ENCODE results near the gene DPP4.

The DPP4 gene

GRCh38 chr2:162084536-162084935 lies 10.5 kb upstream of the DPP4 start:
- DNase-seq = no peak

DNA sequence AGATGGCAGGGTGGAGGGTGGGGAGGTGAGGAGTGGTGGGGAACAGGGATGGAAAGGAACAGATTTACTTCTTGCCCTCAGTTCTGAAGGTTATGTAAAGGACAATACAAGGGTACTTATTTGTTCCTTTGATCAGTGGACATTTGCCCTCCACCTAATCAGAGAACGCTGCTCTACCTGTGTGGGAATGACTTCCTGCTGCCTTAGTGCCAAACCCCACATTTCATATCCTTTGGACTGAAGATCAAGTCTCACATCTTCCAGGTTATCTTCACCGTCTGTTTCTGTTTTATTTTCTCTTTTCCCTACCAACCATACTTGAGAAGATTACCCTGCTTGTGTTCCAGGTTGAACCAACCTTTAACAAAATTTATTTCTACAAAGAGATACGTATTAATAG lies 8.7 kb upstream of the DPP4 start:
- DNase-seq = no peak

DNA sequence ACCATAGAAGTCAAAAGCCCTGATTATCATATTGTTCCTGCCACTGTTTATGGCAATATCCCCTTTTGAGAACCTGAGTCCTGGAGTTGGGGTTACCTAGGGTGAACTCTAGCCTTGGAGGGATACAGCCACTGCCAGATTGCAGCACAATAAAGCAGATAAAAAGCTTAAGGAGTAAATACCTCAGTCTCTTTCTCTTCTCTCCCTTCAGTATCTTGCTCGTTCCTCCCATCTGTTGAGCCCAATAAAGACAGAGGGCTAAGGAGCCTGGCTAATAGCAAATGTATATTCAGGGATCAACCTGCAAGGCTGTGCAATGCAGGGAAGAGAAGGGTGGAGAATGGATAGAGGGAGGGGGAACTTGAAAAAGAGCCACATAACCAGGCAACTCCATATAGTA lies 8.0 kb upstream of the DPP4 start:
- DNase-seq = no peak

DNA sequence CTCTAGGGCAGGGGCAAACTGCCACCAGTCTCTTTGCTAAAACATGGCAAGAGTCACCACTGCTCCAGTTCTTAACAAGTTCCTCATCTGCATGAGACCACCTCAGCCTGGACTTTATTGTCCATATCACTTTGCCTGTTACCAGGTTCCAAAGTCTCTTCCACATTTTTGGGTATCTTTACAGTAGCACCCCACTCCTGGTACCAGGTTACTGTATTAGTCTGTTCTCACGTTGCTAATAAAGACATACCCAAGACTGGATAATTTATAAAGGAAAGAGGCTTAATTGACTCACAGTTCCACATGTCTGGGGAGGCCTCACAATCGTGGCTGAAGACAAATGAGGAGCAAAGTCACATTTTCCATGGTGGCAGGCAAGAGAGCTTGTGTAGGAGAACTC lies 5.5 kb upstream of the DPP4 start:
- DNase-seq = no peak

- no peak for DNase-seq
Measured at GRCh38 chr2:162075689-162076132, 1.7 kb upstream of the DPP4 start.

- DNase-seq = no peak
Measured at GRCh38 chr2:162074928-162075688, 1.1 kb upstream of the DPP4 start.

- no peak for DNase-seq
Measured at GRCh38 chr2:162074632-162074895, 549 bp upstream of the DPP4 start.

DNA sequence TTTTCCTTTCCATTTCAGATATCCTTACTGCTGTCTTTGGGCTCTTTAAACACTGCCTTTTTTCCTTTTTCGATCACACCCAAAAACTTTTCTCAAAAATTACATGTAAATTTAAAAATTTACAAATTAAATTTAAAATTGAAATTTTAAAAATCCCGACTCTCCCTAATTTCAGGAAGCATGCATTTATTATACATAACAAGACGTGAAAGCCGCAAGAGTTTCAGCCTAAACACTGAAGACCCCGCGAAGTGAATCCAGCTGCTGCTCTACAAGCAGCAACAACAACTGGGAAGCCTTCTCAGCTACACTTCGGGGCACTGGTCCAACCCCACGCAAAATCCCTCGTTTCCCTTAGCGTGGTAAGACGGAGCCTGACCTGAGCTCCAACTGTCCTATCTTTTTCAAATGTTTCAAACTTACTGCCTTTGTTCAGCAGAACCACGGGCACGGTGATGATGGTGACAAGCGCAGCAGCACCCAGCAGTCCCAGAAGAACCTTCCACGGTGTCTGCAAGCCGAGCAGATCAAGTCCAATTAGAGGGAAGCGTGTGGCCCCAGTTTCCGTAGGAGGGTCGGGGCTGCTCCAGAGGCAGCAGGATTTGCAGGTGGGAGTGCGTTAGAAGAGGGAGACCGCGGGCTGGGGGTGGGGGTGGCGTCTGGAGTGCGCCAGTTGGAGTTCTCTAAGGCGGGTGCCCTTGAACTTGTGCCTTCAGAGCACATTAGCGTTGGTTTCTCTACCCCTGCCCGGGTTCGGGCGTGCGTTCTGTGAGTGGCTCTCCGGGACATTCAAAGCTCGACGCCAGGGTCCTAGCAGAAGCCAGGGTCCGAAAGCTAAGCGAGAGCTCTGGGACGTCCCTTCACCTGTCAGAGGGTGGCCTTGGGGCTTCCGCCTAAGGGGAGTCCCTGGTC lies 783 bp downstream of the DPP4 start:
- DNase-seq = no peak

DNA sequence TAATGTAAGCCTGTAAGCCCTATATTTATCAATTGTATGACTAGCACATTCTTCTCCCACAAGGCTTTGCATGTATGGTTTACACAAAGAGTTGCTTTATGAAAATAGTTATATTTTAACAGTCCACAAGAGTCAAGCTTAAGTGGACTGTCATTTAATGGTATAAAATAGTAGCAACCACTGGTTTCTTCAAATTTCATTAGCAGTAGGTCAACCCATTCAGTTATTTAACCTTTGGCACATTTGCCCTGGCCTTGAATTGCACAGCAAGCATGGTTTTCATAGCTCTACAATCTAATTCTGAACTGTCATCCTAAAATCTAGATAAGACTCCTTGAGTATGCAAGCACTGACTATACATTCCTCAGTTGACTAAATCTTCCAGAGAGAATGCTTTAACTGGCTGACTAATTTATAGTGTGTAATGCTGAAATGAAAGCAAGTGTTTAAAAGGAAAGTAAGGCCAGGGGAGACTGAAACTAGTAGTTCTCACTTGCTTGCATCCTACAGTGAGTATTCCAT lies 1.8 kb downstream of the DPP4 start:
- DNase-seq = no peak

DNA sequence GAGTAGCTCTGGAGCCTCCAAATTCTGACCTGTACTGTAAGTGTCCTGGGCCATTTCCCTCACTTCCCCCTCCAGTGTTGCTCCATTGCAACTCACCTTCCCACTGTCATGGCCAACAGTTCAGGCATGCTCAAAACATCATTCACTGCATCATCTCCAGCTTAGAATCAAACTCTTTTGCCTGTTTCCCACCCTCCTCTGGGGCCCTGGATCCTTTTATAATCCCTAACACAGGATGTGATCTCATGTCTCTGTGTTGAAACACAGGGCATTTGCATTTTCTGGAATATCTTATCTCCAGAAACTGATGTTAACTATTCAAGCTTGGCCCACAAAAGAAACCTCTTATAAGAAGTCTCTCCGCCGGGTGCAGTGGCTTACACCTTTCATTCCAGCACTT lies 3.0 kb downstream of the DPP4 start:
- DNase-seq = no peak

- no peak for DNase-seq
Measured at GRCh38 chr2:162070228-162070936, 3.6 kb downstream of the DPP4 start.

DNA sequence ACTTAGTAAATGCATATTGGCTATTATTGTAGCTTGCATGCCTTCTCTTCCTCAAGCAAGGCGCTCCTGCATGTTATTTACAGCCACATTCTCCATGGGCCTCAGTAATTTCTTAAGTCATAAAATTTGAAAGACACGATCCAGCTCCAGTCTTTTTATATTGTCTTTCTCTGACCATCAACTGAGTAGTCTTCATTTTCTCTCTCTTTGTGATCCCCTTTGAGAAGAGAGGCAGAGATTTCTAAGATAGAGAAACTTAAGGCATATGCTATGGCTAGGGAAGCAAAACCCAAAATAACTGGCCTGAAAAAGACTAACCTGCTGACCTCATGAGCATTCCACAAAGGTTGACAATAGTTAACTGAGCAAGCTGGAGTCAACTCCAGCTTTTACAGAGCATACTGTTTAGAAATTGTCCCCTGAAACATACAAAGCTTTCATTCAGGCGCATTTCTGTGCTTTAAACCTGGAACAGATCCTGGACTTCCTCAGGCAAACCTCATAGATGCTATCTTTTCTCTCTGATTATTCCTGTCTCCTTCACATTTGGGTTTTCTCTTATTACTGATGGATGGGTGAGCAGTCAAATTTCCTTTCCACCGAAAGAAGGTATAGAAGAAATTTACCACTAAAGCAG lies 4.6 kb downstream of the DPP4 start:
- DNase-seq = no peak

DNA sequence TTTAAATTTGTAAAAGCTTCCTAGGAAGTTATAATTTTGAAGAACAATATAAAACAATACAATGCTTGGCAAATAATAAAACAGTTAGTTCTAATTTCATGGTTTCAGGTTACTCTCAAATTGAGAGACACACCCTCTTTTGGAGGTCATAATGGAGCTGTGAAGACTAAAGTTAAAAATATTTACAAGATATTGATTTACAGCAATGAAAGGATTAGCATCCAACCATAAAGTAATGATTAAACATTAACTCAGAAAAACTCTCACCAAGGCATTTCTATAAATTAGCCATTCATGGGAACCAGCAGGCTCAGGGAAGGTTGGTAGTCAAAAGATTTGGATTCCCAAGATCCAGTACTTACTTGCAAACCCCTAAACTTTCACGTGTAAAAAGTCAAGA lies 6.4 kb downstream of the DPP4 start:
- no peak for DNase-seq

GRCh38 chr2:162065767-162066166 lies 8.2 kb downstream of the DPP4 start:
- DNase-seq = no peak

DNA sequence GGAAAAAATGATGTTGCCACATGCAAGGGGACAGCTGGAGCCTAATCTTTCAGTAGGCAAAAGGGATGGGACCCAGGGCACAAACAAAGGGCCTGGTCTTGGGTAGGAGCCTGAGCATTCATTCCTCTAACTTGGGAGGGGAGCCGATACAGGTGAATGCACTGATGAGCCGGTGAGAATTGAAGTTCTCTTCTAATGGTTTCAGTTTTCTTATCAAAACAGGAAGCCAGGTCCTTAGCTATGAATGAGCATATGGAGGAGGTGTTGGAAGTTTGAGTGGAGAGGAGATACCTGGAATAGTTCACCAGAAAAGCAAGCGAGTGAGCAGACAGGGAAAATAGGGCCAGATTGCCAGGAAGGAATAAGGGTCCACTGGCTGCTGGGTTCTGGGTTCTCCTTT lies 10.1 kb downstream of the DPP4 start:
- no peak for DNase-seq

DNA sequence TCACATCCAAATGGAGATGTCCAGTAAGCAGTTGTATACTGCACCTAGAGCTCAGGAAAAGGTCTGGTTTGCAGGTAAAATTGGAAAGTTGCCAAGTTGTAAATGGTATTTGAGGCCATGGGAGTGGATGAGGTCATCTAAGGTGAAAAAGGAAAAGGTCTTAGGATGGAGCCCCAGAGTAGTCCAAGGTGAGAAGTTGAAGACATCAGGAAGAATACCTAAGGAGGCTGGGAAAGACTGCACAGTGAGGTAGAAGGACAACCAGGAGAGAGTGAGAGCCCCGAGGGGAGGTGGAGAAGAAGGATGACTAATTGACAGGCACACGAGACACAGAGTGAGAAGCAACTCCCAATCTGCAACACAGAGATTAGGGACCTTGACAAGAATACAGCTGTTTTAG lies 10.7 kb downstream of the DPP4 start:
- DNase-seq = no peak

GRCh38 chr2:162062559-162062958 lies 11.5 kb downstream of the DPP4 start:
- DNase-seq = no peak

- no peak for DNase-seq
Measured at GRCh38 chr2:162061021-162061420, 13.0 kb downstream of the DPP4 start.

DNA sequence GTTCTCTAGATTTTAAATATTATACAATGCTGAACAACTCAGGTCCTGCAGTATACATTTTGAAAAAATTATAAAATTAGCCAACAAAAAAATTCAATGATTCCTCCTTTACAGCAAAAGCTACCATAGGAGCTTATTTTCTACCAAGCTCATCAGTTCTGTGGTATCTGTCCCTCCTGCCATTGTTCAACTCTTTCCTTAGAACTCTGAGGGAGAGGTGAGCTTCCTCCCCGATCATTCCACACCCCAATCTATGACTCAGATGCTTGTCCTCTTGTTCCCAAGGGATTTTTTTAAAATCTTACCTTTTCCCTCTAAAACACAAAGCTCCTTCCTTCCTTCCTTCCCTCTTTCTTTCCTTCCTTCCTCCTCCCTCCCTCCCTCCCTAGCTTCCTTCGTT lies 13.5 kb downstream of the DPP4 start:
- no peak for DNase-seq

DNA sequence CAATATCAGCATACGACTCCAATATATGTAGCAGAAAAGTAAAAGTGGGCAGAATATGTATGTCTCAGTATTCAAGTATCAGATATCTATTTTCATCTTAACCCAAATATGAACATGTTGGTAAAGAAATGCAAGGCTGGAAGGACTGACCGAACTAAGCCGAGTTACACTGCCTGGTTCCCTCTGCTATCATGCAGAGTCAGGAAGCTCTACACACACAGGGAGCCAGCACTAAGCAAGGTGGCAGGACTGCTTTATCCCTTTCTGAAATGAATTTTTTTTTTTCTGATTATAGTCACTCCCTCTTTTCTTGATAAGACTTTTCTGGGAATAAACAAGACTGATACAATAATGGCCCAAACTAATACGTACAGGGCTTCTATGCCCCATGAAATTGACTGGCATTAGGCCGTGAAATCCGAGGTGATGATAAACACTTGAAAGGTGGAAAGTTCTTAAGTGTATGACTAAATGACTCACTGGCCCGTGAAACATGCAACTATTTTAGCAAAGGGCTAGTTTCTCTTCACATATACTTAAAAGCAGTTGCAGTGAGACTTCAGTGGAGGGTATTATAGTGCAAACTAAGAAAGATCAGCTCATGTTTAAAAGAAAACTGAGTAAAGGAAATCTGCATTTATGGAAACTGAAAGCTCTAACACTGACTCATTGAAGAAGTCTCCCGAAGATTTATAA lies 14.9 kb downstream of the DPP4 start:
- DNase-seq = no peak

DNA sequence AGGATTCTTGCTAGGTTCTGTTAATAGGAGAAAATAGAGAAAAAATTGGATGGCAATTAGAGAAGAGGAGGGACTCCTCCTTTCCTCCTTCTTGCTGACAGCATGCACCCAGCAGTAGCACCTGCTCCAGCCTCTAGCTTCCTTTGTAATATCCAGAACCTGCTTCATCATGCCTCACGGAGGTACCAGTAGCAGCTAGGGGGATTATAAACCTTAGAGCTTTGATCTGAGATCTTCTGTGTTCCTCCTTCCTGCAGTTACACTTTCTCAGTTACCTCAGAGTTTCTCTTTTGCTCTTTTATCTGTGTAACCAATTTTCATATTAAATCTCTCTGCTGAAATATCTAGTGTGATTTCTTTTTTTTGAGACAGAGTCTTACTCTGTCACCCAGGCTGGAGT lies 16.6 kb downstream of the DPP4 start:
- no peak for DNase-seq

DNA sequence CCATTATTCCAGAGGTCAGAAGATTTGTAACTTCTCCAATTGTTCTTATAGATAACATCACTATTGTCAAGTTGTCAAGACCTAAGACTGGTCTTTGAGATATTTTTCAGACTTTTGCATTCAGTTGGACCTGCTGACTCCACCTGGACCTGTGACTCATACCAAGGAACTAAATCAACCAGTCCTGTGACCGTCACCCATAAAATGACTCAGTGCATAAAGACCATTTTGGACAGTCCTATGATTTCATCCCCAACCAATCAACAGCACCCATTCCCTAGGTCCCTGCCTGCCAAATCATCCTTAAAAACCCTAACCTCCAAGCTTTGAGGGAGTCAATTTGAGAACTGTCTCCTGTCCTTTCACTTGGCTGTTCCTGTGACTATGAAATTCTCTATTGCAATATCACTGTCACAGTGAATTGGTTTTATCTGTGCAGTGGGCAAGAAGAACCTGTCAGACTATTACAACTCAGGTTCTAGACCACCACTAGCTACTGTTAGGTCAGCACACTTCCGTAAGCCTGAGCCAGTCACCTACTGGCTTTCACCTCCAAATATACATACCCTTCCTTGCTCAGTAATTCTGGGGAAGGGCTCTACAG lies 17.1 kb downstream of the DPP4 start:
- DNase-seq = no peak

Measured in DMS79 (cell line).